Measurements from ENCODE around the gene BSN. TPM values are rescaled to one million over a fixed set of nuclear protein-coding genes. Genes with fewer than 3 reads are reported as not detected.
"Not testable (repeated sequence)": the region's sequence is repeated elsewhere in the genome, so short reads cannot be mapped to it uniquely, and the experiment has no call there.

The BSN gene
- total RNA-seq, 2 donors from 2014 or later: 0.17 to 0.21 TPM

DNA sequence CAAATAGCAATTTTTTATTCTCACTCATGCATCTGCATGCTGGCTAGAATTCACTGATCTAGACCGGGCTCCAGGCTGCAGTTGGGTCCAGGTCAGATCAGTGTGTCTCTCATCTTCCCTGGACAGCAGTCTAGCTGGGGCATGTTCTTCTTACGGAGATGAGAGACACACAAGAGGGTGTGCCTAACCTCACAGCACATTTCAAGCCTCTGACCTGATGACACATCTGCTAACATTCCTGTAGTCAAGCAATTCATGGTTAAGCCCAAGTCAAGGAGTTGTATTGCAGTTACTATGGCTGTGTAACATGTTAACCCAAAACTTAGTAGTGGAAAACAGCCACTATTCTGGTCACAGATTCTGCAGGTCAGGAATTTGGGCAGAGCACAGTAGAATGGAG, 13.1 kb downstream of the BSN start:
- no peak for DNase-seq
- Histone ChIP-seq H3K9me3 (no peaks in the 10 kb centered on the region), H3K4me1 (no peaks in the 10 kb centered on the region), H3K36me3 (no peaks in the 10 kb centered on the region), H3K27me3 (no peaks in the 10 kb centered on the region), H3K9ac (ENCODE audit: low read depth in 2 of 2, low read length in 2 of 2) (no peak overlapping the region), H3K27ac (no peak overlapping the region), H3K4me3 (no peak overlapping the region)
- intact Hi-C loops (cut with DNase I): no loop called here
- no peak for TF ChIP-seq CTCF (IDR thresholded peaks at IDR 0.05)

DNA sequence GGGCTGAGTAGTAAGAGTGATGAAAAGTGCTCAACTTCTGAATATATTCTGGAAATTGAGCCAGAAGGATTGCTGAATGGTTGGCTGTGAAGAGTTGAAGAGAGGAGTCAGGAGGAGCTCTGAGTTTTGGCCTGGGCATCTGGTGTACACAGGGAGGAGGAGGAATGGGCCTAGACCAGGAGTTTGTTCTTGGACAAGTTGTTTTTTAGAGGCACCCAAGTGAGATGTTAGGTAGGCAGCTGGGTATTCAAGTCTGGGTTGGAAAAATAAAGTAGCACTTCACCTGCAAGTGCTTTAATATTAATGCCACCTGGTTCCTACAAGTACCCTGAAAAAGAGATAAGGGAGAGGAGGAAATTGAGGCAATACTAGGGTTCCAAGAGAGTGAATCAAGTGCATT, 14.7 kb downstream of the BSN start:
- intact Hi-C loops (cut with DNase I): no loop called here
- no peaks in the 10 kb centered on the region for H3K27me3 ChIP-seq
- DNase-seq: no peak
- no peak overlapping the region for H3K4me3 ChIP-seq
- no peaks in the 10 kb centered on the region for H3K4me1 ChIP-seq
- no peaks in the 10 kb centered on the region for H3K36me3 ChIP-seq
- no peak overlapping the region for H3K9ac ChIP-seq (ENCODE audit: low read depth in 2 of 2, low read length in 2 of 2)
- H3K27ac ChIP-seq: no peak overlapping the region
- no peak for TF ChIP-seq CTCF (IDR thresholded peaks at IDR 0.05)
- H3K9me3 ChIP-seq: no peaks in the 10 kb centered on the region

DNA sequence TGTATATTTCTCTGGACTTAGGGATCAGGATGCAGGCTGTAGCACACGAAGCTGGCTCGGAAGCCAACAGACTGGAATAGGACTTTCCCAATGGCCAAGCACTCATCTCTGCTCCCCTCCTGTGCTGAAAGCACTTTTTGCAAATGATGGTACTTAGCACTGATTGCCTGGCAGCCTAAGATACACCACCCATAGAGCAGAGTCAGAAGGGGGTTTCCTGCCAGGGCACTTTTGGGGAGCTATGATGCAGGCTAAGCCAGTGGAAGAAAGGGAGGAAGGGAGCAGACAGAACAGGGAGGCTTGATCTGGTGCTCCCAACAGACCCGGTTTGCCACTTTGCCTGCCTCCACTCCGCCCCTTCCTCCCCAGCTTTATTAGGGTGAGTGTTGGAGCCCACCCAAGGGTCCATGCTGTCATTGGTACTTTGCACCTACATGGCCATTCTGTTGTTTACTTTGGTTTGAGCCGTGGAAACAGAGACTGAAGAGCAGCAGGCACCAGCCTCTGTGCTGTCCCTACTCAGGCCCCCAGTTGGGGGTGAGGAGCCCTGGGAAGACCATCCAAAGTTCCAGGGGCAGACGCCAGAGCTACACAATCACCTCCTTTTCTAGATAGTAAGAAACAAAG, 15.9 kb downstream of the BSN start:
- H3K4me3 ChIP-seq: no peak overlapping the region
- no peak overlapping the region for H3K9ac ChIP-seq (ENCODE audit: low read depth in 2 of 2, low read length in 2 of 2)
- intact Hi-C loops (cut with DNase I): no loop called here
- no peaks in the 10 kb centered on the region for H3K27me3 ChIP-seq
- no peaks in the 10 kb centered on the region for H3K36me3 ChIP-seq
- H3K27ac ChIP-seq: no peak overlapping the region
- H3K4me1 ChIP-seq: no peaks in the 10 kb centered on the region
- no peak for TF ChIP-seq CTCF (IDR thresholded peaks at IDR 0.05)
- H3K9me3 ChIP-seq: no peaks in the 10 kb centered on the region
- no peak for DNase-seq

DNA sequence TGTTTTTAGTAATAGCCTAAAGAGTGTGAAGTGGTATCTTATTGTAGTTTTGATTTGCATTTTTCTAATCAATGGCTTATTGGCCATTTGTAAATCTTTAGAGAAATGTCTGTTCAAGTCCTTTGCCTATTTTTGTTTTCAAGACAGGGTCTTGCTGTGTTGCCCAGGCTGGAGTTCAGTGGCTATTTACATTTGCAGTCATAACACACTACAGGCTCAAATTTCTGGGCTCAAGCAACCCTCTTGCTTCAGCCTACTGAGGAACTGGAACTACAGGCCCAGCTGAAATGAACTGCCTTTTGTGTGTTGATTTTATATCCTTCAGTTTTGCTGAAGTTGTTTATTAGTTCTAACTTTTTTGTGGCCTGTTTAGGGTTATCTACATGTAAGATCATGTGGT, 27.9 kb downstream of the BSN start:
- intact Hi-C loops (cut with DNase I): no loop called here
- TF ChIP-seq CTCF (IDR thresholded peaks at IDR 0.05): no peak
- Histone ChIP-seq H3K4me3 (no peak overlapping the region), H3K27me3 (no peaks in the 10 kb centered on the region), H3K36me3 (no peaks in the 10 kb centered on the region), H3K27ac (no peak overlapping the region), H3K9me3 (no peaks in the 10 kb centered on the region), H3K9ac (ENCODE audit: low read depth in 2 of 2, low read length in 2 of 2) (no peak overlapping the region), H3K4me1 (no peaks in the 10 kb centered on the region)
- DNase-seq: no peak

DNA sequence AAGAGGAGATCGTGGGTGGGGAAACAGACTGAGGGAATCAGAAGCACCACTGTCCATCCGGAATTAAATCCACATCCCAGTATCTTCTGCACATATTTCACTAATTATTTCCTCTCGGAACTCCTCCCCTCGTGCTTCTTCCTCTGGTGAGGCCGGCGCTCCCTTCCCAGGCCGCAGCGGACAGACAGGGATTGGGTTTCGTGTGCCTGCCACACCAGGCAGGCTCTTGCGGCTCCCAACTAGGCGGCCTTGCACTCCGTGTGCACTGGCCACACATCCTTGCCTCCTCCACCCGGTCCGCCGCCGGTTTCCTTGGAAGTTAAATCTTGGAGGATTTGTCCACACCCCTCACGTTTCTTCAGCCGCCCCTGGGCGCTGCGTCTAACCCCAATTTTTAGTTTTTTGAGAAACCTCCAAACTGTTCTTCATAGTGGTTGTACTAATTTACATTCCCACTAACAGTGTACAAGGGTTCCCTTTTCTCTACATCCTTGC, 31.0 kb downstream of the BSN start:
- H3K36me3 ChIP-seq; H3K4me1 ChIP-seq; H3K9me3 ChIP-seq; H3K27me3 ChIP-seq; DNase-seq; H3K9ac ChIP-seq (ENCODE audit: low read depth in 2 of 2, low read length in 2 of 2); H3K27ac ChIP-seq; H3K4me3 ChIP-seq; intact Hi-C loops (cut with DNase I): not testable (repeated sequence)

- H3K36me3 ChIP-seq: no peaks in the 10 kb centered on the region
- H3K27me3 ChIP-seq: no peaks in the 10 kb centered on the region
- DNase-seq: no peak
- no peak overlapping the region for H3K4me3 ChIP-seq
- H3K27ac ChIP-seq: no peak overlapping the region
- no peaks in the 10 kb centered on the region for H3K9me3 ChIP-seq
- intact Hi-C loops (cut with DNase I): no loop called here
- no peaks in the 10 kb centered on the region for H3K4me1 ChIP-seq
- no peak for TF ChIP-seq CTCF (IDR thresholded peaks at IDR 0.05)
- no peak overlapping the region for H3K9ac ChIP-seq (ENCODE audit: low read depth in 2 of 2, low read length in 2 of 2)
Observed at GRCh38 chr3:49591615-49592014, 37.3 kb downstream of the BSN start.

Measured in colonic mucosa (tissue), 4 donors.